ENCODE data around the gene TBC1D22A.

DNA sequence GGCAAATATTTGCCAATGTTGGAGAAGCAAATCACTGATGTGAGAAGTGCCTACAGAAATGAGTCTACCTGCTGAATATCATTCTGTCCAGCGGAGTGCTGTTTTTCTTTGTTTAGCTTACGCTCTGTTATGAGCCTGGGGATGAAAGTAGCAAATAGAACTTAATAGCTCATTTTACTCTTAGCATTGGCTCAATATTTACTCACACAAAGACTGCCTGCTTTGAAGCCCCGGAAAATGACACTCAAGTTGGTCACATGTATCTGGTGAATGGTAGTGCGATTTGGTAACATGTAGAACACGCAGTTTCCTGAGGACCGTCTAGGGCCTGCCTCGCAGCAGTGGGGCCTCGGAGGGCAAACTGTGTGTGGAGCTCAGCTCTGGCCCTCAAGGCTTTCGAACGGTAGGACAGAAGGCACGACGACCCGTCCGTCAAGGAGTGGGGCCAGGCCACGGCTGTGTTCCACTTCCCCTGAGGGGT lies 38.9 kb downstream of the TBC1D22A start:
- TF ChIP-seq, protein P1, sequence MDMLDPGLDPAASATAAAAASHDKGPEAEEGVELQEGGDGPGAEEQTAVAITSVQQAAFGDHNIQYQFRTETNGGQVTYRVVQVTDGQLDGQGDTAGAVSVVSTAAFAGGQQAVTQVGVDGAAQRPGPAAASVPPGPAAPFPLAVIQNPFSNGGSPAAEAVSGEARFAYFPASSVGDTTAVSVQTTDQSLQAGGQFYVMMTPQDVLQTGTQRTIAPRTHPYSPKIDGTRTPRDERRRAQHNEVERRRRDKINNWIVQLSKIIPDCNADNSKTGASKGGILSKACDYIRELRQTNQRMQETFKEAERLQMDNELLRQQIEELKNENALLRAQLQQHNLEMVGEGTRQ (IDR thresholded peaks at IDR 0.05; ENCODE audit: borderline replicate concordance, low read depth, low read length) = no peak
- TF ChIP-seq CTCF (IDR thresholded peaks at IDR 0.05 in 2 of 3, conservative IDR thresholded peaks at IDR 0.05 in 1 of 3; ENCODE audit: control insufficient read depth in 2 of 3, extremely low read depth in 1 of 3, insufficient read depth in 1 of 3, low read depth in 3 of 3, low read length in 3 of 3) (no peak), EZH2 (IDR thresholded peaks at IDR 0.05; ENCODE audit: borderline replicate concordance, control insufficient read depth, low read depth, low read length) (no peak), PAX8 (IDR thresholded peaks at IDR 0.05) (no peak)

All from GM12878 (cell line).